IPS DF 4.7 (cell line): Measurements from ENCODE around the gene ID4.

Experiments
- DNase-seq: peaks from one replicate; pipeline ENCODE4 v3.0.0-alpha.2; 2013; ENCODE audit warnings: low spot score; ENCODE audit errors: extremely low read depth

The ID4 gene

DNA sequence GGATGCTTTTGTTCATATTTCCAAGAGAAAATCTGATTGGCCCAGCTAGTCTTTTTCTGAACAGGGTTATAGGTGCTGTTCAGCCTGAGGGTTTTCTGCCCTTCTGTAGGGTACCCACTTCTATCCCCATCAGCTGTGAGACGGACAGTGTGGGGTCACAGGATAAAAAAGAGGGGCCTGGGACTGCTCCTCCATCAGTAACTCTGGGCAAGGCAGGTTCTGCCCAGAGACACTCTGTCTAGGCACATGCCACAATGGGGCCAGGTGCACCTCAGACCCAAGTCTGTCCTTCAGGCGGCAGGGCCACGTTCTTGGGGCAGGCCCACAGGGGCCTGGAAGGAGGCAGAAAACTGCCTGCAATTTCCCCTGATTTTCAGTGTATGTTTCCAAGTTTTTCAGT, 20.0 kb downstream of the ID4 start:
- DNase-seq, result no peak

DNA sequence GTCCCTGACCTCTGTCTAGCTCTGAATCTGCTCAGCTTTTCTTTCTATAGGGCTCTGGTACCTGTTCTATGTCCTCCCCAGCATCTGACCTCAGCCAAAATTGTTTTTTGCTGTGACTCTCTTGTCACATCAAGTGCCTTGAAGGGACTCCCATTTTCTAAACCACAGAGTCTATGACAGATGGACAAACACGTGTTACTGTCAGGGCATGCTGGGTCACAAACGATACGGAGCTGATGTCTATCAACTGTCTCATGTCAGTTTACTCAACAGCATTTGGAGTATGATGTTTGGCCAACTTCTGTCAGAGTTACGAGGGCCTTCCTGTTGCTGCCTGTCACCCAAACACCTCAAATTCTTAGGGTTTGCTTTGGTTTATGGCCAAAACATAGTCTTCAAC, 20.5 kb downstream of the ID4 start:
- DNase-seq, result no peak

DNA sequence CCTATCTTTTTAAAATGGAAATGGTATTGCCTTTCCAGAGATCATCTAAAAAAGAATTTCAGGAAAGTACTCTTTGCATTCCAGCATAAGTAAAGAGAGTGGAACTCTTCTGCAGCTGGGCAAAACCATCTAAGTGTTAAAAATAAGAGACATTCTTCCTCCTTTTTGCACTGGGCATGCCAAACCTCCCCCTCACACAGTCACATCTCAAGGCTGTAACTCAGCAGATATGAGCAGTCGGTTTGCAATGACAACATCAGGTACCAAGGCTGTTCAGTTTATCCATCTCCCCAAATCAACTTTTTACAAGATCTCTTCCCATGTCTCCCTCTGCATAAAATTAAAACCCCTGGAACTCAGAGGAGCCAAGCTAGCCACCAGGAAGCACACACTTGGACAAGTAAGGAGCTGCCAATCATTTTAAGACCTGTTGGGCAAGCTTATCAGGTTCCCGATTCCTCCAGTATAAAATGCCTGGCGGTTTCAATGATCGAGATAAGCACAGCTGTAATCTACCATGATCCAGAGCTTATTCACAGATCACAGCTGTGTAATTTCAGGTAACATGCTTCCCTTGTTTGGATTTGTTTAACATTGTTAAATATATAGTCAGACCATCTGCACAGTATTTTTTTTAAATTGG, 23.2 kb downstream of the ID4 start:
- no peak for DNase-seq

DNA sequence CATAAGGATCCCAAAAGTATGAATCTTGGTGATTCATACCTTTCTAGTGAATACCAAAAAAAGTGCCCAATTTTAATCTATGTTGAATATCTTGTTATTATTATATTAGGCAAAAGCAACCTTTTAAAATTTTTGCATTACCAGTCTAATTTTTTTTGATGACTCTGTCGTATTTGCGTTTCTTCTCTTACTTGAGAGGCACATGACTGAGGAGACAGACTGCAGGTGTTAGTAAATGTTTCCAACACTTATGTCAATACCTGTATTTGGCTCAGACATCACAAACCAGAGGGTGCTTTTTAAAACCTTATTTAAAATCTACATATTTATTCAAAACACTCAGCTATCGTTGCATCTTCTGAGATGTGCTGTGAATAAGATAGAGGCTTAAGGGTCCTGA, 27.1 kb downstream of the ID4 start:
- no peak for DNase-seq

DNA sequence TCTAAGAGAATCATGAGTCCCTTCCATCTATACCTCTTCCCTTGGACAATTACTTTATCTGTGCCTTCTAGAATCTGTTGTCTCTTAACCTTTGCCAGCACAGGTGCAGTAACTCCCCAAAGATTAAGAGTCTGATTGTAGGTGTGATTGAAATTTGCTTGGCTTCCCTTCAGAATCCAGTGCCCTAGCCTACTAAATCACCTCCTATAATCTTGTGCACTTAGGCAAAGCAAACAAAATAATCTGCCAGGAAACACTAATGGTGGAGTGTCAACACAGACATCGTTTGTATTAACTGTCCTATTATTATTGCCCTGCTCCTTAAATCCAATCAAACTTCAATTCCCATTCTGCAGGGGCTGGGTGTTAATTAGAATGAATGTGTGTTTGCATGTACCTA, 28.0 kb downstream of the ID4 start:
- no peak for DNase-seq

DNA sequence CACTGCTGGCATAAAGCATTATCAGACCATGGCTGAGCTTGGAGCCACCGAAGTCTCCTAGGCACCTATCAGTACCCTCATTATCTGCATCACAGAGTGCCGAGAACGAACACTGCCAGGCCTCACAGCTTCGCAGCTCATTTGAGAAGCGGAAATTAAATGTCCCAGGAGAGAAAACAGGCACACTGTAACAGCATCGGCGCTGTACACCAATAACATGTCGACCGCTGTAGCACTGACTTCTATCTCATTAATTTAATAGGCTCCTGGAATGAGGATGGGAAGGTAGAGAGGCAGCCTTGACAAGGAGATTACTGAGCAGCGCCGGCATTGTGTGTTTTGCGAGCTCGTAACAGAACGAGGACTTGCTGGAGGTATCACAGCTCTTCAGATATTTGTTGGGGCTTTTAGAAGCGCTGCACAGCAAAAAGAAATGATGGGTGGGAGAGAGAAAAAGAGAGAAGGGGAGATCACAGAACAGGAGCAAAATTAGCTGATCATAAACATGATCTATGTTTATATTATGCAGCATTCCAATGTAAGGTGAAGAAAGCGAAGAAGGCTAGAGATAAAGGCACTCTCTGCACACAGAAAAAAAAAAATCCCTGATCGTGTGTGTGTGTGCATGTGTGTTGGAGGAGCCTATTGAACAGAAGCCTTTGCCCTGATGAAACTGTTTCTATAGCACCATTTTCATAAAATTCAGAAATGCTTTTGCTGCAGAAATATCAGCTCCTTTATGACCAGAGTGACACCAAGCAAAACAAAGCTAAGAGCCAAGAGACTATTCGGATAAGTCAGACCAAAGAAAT, 29.2 kb downstream of the ID4 start:
- no peak for DNase-seq

DNA sequence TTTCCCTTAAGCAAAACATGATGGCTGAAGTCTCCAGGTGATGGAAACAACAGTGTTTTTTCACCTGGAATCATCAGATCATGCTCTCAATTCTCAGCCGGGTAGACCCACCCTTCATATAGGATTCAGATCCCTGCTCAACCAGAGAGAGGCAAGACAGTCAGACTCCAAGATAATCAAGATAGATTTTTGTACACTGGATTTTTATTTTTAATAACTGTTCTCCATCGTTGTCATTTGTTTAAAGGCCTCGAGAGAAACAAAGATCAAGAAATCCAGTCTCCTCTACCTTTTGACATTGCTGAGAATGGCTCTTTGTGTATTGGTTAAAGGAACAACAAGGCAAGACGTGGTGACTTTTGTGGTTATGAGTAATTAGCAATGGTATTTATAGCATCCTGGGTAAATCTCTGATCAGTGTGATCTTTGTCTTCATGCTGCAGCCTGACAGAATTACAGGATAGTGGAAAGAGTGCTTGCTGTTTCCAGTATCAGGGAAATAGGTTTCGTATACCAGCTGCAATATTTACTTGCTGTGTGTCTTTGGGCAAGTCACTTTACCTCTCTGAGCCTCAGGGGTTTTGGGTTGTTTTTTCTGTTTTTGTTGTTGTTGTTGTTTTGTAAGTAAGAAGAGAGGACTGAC, 29.9 kb downstream of the ID4 start:
- DNase-seq, result no peak

DNA sequence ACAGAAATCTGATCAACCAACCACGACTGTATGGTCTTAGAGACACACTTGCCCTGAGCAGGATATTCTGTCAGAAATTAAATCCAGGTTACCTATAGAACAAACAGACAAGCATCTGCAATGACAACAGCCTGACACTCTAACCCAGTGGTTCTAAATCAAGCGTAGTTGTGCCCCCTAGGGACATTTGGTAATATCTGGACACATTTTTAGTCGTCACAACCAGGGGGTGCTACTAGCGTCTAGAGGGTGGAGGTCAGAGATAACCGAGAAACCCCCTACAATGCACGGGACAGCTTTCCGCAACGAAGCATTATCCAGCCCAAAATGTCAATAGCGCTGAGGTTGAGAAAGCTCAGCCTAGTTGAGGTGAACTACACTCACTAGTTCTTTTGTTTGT, 32.3 kb downstream of the ID4 start:
- no peak for DNase-seq

DNA sequence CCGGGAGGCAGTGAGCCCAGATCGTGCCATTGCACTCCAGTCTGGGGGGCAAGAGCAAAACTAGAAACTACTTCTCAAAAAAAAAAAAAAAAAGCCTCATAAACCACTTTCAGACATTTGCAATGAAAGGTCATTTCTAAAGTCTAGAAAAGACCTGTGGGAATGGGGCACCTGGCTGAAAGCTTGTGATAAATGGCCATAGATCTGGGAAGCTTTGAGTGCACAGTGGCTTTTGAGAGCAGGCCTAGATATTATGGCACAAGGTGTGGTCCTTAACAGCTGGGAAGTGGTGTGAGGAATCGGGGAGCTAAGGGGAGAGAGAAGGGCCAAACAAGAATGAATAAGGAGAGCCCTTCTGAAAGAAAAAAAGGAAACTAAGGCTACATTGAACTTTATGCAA, 33.2 kb downstream of the ID4 start:
- no peak for DNase-seq

DNA sequence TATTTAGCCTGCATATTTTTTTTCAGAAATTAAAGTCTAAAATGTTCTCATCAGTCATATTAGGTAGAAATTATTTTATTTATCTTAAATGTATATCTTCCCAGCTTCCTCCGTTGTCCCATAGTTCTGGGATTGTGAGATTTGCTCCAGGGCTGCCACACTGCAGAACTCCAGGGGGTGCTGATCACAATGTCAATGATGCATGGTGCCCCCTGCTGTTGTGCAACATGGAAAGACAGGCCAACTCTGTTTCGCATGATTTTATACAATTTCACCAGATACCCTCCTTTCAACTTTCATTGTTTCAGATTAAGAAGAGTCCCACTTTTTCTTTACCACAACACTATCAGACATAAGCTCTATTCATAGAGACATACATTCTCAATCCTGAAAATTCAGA, 35.9 kb downstream of the ID4 start:
- no peak for DNase-seq

DNA sequence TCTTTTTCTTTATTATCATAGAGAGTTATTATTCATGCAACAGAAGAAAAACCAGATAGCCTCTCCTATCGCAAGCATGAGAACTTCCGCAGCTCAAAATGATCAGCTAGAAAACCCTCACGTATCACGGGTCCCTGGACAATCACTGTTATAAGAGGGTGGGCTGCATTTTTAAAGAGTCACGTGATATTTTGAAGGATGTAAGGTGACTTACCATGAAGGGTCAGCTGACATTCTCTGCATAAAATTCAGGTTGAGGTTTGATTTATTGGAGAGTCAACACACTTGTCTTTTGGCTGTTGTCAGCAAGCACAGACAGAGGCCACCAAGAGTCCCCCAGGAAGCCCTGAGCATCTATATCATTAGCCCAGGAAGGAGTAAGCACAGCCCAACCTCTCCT, 39.5 kb downstream of the ID4 start:
- DNase-seq, result no peak

DNA sequence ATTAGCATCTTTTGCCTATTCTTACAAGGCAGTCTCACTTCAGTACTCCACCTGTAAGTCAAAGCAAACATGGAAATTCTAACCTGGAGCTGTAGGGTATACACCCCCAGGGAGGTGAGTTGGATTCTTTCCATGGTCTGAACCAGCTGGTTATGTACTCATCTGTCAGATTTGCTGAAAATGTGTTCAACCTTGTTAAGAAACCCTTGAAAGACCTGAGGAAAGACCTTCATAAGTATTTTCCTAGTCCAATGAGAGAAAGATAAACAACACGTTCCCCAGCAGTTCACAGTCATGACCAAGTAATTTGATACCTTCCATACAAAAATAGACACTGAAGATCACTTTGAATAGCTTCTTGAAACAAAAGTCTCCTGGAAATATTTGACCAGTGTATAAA, 42.5 kb downstream of the ID4 start:
- DNase-seq, result no peak

DNA sequence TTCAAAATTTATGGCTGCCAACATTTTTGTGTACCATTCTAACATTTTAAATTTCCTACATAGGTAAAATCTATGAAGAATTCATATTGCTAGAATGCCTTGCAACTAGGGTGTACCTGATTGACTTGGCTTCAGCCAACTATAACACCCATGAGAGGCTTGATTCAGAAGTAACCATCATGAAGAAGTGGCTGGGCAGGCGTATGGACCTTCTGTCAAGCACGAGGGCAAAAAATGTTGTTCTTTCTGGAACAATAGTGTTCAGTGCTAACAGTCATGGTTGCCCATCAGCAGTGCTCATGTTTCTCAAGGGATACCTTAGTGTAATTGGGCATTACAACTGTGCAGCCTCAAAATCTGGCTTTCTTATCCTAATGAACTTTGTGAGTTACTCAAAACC, 42.9 kb downstream of the ID4 start:
- DNase-seq, result no peak

DNA sequence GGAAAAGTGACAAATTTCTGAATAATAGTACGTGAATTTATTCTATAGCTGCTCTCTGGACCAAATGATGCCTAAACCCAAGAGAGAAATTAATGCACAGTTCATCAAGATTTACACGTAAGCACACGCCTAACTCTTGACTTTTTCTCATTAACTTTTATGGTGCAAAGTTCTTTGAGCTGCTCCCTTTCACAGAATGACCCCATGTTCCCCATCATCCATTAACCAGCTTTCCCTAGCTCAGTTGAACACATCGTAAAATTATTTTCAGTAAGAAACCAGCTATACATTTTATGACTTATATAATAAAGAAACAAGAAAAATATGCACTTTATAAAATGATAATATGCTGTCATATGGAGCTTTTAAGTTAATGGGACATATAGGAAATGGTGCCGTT, 54.3 kb downstream of the ID4 start:
- DNase-seq, result no peak
